ENCODE results near the gene DCAF10.
"Not testable (repeated sequence)": the region's sequence is repeated elsewhere in the genome, so short reads cannot be mapped to it uniquely, and the experiment has no call there.

The DCAF10 gene

DNA sequence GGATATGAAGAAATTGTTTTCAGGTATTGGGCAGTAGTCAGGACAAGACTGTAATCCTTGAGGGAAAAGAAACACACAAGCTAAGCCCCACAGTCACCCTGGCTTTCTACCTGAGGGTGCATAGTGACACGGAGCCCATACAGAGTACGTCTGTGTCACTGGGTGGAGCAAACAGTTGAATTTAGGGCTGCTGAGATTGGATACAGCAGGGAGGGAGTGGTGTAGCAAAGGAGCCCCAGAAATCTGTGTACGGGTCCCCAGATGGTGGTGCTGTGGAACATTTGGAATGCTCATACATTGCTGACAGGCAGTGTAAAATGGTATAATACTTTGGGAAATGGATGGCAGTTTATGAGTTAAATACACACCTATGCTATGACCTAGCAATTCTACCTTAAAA is 41.9 kb upstream of the DCAF10 start:
- TF ChIP-seq, protein P1, sequence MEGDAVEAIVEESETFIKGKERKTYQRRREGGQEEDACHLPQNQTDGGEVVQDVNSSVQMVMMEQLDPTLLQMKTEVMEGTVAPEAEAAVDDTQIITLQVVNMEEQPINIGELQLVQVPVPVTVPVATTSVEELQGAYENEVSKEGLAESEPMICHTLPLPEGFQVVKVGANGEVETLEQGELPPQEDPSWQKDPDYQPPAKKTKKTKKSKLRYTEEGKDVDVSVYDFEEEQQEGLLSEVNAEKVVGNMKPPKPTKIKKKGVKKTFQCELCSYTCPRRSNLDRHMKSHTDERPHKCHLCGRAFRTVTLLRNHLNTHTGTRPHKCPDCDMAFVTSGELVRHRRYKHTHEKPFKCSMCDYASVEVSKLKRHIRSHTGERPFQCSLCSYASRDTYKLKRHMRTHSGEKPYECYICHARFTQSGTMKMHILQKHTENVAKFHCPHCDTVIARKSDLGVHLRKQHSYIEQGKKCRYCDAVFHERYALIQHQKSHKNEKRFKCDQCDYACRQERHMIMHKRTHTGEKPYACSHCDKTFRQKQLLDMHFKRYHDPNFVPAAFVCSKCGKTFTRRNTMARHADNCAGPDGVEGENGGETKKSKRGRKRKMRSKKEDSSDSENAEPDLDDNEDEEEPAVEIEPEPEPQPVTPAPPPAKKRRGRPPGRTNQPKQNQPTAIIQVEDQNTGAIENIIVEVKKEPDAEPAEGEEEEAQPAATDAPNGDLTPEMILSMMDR (IDR thresholded peaks at IDR 0.05; ENCODE audit: low read depth, low read length), result no peak
- Histone ChIP-seq H3K27ac (no peak overlapping the region), H3K36me3 (no peaks in the 10 kb centered on the region), H3K27me3 (ENCODE audit: insufficient read depth, low read depth, severe bottlenecking) (no peaks in the 10 kb centered on the region), H3K9me3 (ENCODE audit: severe bottlenecking) (no peaks in the 10 kb centered on the region), H3K4me3 (ENCODE audit: low read depth, low read length) (no peak overlapping the region)
- no peak for DNase-seq

DNA sequence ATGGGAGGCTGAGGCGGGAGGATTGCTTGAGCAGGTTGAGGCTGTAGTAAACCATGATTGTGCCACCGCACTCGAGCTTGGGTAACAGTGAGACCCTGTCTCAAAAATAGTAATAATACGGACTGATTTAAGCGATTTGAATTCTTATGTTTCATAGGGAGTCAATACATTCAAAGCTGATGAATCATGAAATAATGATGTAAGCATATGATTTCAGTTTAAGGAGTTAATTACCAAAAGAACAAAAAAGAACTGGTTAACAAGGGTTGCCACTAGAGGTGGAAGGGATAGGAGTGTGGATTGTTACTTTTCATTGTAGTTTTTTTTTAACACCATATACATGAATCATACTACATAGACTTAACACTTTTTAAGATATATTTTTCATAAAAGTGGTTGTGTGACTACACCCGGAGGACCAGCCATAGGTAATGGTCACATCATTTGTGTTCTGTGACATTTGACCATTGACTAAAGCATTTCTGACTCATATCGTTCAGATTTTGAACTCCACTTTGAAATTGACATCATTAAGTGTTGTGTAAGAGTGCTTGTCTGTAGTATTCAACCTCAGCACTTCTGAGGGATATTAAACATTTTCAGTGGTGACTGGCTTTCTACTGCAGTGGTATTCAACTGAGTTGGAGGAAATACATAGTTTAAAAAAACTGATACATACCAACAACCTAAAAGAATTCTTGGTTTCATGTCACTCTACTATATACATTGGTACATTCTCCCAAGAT is 40.0 kb upstream of the DCAF10 start:
- DNase-seq, result no peak
- H3K4me3 ChIP-seq (ENCODE audit: low read depth, low read length), result no peak overlapping the region
- TF ChIP-seq, protein P1 (IDR thresholded peaks at IDR 0.05; ENCODE audit: low read depth, low read length), result no peak
- H3K9me3 ChIP-seq (ENCODE audit: severe bottlenecking), result no peaks in the 10 kb centered on the region
- H3K27ac ChIP-seq, result no peak overlapping the region
- no peaks in the 10 kb centered on the region for H3K36me3 ChIP-seq
- H3K27me3 ChIP-seq (ENCODE audit: insufficient read depth, low read depth, severe bottlenecking), result no peaks in the 10 kb centered on the region

DNA sequence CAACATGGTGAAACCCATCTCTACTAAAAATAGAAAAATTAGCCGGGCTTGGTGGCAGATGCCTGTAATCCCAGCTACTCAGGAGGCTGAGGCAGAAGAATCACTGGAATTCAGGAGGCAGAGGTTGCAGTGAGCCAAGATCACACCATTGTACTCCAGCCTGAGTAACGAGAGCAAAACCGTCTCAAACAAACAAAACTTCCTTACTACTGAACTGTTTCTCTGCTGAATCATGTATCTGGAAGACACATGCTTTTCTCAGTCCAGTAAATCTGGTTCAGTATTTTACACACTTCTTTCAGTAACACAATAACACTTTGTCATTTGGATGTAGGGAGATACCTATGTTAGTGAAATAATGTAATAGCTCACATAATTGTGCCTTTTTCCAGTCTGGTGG is 39.1 kb upstream of the DCAF10 start:
- Histone ChIP-seq H3K27me3 (ENCODE audit: insufficient read depth, low read depth, severe bottlenecking) (no peaks in the 10 kb centered on the region), H3K4me3 (ENCODE audit: low read depth, low read length) (no peak overlapping the region), H3K36me3 (no peaks in the 10 kb centered on the region), H3K27ac (no peak overlapping the region), H3K9me3 (ENCODE audit: severe bottlenecking) (no peaks in the 10 kb centered on the region)
- no peak for DNase-seq
- TF ChIP-seq, protein P1 (IDR thresholded peaks at IDR 0.05; ENCODE audit: low read depth, low read length), result no peak

DNA sequence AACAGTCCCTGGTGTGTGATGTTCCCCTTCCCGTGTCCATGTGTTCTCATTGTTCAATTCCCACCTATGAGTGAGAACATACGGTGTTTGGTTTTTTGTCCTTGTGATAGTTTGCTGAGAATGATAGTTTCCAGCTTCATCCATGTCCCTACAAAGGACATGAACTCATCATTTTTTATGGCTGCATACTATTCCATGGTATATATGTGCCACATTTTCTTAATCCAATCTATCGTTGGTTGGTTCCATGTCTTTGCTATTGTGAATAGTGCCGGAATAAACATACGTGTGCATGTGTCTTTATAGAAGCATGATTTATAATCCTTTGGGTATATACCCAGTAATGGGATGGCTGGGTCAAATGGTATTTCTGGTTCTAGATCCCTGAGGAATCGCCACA is 35.3 kb upstream of the DCAF10 start:
- not testable (repeated sequence) for DNase-seq; H3K4me3 ChIP-seq (ENCODE audit: low read depth, low read length); H3K9me3 ChIP-seq (ENCODE audit: severe bottlenecking); H3K27ac ChIP-seq; H3K36me3 ChIP-seq; H3K27me3 ChIP-seq (ENCODE audit: insufficient read depth, low read depth, severe bottlenecking)

DNA sequence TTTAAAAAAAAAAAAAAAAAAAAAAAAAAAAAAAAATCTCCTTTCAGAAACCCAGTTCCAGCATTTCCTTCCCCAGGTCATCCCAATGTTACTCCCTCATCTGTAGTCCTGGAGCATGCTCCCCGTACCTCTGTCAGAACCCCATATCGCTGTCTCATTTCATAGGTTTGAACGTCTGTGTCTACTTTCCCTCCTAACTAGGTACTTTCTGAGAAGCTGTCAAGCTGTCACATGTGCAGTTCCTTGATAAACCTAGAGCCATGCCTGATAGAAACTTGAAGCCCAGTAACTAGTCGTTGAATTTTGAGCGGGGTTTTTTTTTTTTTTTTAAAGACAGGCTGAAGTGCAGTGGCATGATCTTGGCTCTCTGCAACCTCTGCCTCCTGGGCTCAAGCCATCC is 31.3 kb upstream of the DCAF10 start:
- Histone ChIP-seq H3K27me3 (ENCODE audit: insufficient read depth, low read depth, severe bottlenecking) (no peaks in the 10 kb centered on the region), H3K27ac (no peak overlapping the region), H3K4me3 (ENCODE audit: low read depth, low read length) (no peak overlapping the region), H3K36me3 (peaks cover 10% of the 10 kb centered on the region), H3K9me3 (ENCODE audit: severe bottlenecking) (no peaks in the 10 kb centered on the region)
- no peak for DNase-seq
- TF ChIP-seq, protein P1 (IDR thresholded peaks at IDR 0.05; ENCODE audit: low read depth, low read length), result no peak

DNA sequence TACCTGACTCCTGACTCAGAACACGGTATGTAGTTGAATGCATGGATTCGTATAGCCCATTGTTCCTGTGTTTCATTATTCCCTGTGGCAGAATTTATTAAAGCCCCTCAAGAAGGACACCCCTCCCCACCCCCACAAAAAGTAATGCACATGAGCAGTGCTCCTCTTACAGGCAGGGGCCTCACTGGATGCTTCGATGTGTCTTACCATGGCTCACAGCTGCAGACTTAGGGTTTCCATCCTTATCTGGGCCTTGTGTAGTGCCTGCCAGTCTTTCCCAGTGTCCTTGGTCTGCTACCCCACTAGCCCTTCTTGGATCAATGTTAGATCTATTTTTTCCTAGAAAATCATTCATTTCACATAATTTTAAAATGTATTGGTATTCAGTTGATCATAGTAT is 30.6 kb upstream of the DCAF10 start:
- no peaks in the 10 kb centered on the region for H3K27me3 ChIP-seq (ENCODE audit: insufficient read depth, low read depth, severe bottlenecking)
- no peak overlapping the region for H3K27ac ChIP-seq
- H3K9me3 ChIP-seq (ENCODE audit: severe bottlenecking), result no peaks in the 10 kb centered on the region
- no peak for DNase-seq
- H3K36me3 ChIP-seq, result peaks cover 13% of the 10 kb centered on the region
- no peak overlapping the region for H3K4me3 ChIP-seq (ENCODE audit: low read depth, low read length)
- TF ChIP-seq, protein P1 (IDR thresholded peaks at IDR 0.05; ENCODE audit: low read depth, low read length), result no peak
